GM23338 (cell line): Measurements from ENCODE around the gene NEK7.

Experiments
- EZH2phosphoT487 ChIP-seq: fragments of 200-600 bp; sonication (generic); IDR thresholded peaks from one replicate; pipeline ENCODE4 v1.8.1; 2018; ENCODE audit warnings: antibody characterized with exemption; ENCODE audit not compliant: unreplicated experiment
- JUNB ChIP-seq: IDR thresholded peaks from one replicate; pipeline ENCODE4 v1.6.1; 2016; ENCODE audit warnings: antibody characterized with exemption; ENCODE audit not compliant: unreplicated experiment
- POLR2AphosphoS5 ChIP-seq: IDR thresholded peaks from 2 replicates; pipeline ENCODE4 v1.6.1; 2016; ENCODE audit warnings: antibody characterized with exemption, low read depth
- TF ChIP-seq, protein P1 (sequence below), 2 experiments: fragments of 200-600 bp in 1 of 2; sonication (generic) in 1 of 2; conservative IDR thresholded peaks; 2 replicates each; pipeline versions ENCODE4 v1.5.1 to v1.6.1; 2016 to 2017; ENCODE audit warnings: antibody characterized with exemption in 2 of 2, low read depth in 2 of 2, mild to moderate bottlenecking in 2 of 2, moderate library complexity in 1 of 2
- TF ChIP-seq, protein P2 (sequence below): IDR thresholded peaks from one replicate; pipeline ENCODE4 v1.6.1; 2018; ENCODE audit warnings: antibody characterized with exemption; ENCODE audit not compliant: unreplicated experiment

DNA sequence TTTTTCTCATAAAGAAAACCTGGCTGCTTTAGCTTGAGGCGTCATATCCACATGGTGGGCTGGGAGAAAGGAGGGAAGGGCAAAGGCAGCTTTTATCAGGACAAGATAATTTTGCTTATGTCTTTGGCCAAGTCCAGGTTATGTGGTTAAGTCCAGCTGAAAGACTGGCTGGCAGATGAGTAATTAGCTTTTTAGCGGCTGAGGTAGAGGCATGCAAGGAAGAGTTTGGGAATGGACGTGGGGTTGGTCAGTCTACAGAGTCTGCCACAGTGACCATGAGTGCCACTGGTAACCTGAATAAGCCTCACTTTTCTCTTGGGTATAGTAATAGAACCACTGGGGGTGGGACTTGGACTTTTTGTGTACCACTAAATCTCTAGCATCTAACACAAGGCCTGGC is 39.8 kb downstream of the NEK7 start:
- TF ChIP-seq, protein P1, sequence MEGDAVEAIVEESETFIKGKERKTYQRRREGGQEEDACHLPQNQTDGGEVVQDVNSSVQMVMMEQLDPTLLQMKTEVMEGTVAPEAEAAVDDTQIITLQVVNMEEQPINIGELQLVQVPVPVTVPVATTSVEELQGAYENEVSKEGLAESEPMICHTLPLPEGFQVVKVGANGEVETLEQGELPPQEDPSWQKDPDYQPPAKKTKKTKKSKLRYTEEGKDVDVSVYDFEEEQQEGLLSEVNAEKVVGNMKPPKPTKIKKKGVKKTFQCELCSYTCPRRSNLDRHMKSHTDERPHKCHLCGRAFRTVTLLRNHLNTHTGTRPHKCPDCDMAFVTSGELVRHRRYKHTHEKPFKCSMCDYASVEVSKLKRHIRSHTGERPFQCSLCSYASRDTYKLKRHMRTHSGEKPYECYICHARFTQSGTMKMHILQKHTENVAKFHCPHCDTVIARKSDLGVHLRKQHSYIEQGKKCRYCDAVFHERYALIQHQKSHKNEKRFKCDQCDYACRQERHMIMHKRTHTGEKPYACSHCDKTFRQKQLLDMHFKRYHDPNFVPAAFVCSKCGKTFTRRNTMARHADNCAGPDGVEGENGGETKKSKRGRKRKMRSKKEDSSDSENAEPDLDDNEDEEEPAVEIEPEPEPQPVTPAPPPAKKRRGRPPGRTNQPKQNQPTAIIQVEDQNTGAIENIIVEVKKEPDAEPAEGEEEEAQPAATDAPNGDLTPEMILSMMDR (conservative IDR thresholded peaks at IDR 0.05; ENCODE audit: low read depth in 2 of 2) = no peak
- TF ChIP-seq POLR2AphosphoS5 = no peak
- no peak for TF ChIP-seq EZH2phosphoT487
- TF ChIP-seq, protein P2, sequence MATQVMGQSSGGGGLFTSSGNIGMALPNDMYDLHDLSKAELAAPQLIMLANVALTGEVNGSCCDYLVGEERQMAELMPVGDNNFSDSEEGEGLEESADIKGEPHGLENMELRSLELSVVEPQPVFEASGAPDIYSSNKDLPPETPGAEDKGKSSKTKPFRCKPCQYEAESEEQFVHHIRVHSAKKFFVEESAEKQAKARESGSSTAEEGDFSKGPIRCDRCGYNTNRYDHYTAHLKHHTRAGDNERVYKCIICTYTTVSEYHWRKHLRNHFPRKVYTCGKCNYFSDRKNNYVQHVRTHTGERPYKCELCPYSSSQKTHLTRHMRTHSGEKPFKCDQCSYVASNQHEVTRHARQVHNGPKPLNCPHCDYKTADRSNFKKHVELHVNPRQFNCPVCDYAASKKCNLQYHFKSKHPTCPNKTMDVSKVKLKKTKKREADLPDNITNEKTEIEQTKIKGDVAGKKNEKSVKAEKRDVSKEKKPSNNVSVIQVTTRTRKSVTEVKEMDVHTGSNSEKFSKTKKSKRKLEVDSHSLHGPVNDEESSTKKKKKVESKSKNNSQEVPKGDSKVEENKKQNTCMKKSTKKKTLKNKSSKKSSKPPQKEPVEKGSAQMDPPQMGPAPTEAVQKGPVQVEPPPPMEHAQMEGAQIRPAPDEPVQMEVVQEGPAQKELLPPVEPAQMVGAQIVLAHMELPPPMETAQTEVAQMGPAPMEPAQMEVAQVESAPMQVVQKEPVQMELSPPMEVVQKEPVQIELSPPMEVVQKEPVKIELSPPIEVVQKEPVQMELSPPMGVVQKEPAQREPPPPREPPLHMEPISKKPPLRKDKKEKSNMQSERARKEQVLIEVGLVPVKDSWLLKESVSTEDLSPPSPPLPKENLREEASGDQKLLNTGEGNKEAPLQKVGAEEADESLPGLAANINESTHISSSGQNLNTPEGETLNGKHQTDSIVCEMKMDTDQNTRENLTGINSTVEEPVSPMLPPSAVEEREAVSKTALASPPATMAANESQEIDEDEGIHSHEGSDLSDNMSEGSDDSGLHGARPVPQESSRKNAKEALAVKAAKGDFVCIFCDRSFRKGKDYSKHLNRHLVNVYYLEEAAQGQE = no peak
- no peak for TF ChIP-seq JUNB
